Thoracic aorta (tissue), 2 donors: ENCODE results near the gene GOLGA8J. TPM values are rescaled to one million over a fixed set of nuclear protein-coding genes. Genes with fewer than 3 reads are reported as not detected.
"Not testable (repeated sequence)": the region's sequence is repeated elsewhere in the genome, so short reads cannot be mapped to it uniquely, and the experiment has no call there.

Experiments
- ATAC-seq: fragments of 150-250 bp; one replicate; pipeline ENCODE4 v1.8.0; 2017; ENCODE audit warnings: low read depth; ENCODE audit not compliant: insufficient number of reproducible peaks, low FRiP score
- DNase-seq: peaks from one replicate; pipeline ENCODE4 v3.0.0-alpha.2; 2020; ENCODE audit warnings: low spot score
- H3K27ac ChIP-seq, 2 donors: fragments of 200-600 bp; sonication (generic); 1 replicate in 1 of 2; 2 replicates in 1 of 2; pipeline ENCODE4 v1.5.1; 2016; ENCODE audit warnings: mild to moderate bottlenecking in 2 of 2, moderate library complexity in 2 of 2
- H3K27me3 ChIP-seq: fragments of 200-600 bp; sonication (generic); replicated peaks from 2 replicates; pipeline ENCODE4 v1.6.0; 2016; ENCODE audit warnings: mild to moderate bottlenecking; ENCODE audit not compliant: insufficient read depth
- H3K36me3 ChIP-seq: fragments of 200-600 bp; sonication (generic); one replicate; pipeline ENCODE4 v1.5.1; 2016
- H3K4me1 ChIP-seq, 2 donors: fragments of 200-600 bp; sonication (generic); 1 replicate in 1 of 2; 2 replicates in 1 of 2; pipeline versions ENCODE4 v1.5.1 to v1.6.0; 2016; ENCODE audit warnings: low read depth in 2 of 2, mild to moderate bottlenecking in 1 of 2; ENCODE audit not compliant: control insufficient read depth in 1 of 2
- H3K4me3 ChIP-seq: fragments of 200-600 bp; sonication (generic); 2 replicates; pipeline ENCODE4 v1.5.1; 2016; ENCODE audit warnings: mild to moderate bottlenecking
- H3K9me3 ChIP-seq: fragments of 200-600 bp; sonication (generic); 2 replicates; pipeline ENCODE4 v1.5.1; 2016
- total RNA-seq, 2 donors: library from RNA; depleted of rRNA; stranded (reverse); fragments of >200 nt; gene quantifications; one replicate each; pipeline versions ENCODE4 v1.1.0 to v1.2.3, GENCODE V29; 2016
- TF ChIP-seq, protein P1 (sequence below): fragments of 200-600 bp; sonication (generic); IDR thresholded peaks from one replicate; pipeline ENCODE4 v1.5.1; 2019; ENCODE audit warnings: antibody characterized with exemption

GOLGA8J gene, protein sequence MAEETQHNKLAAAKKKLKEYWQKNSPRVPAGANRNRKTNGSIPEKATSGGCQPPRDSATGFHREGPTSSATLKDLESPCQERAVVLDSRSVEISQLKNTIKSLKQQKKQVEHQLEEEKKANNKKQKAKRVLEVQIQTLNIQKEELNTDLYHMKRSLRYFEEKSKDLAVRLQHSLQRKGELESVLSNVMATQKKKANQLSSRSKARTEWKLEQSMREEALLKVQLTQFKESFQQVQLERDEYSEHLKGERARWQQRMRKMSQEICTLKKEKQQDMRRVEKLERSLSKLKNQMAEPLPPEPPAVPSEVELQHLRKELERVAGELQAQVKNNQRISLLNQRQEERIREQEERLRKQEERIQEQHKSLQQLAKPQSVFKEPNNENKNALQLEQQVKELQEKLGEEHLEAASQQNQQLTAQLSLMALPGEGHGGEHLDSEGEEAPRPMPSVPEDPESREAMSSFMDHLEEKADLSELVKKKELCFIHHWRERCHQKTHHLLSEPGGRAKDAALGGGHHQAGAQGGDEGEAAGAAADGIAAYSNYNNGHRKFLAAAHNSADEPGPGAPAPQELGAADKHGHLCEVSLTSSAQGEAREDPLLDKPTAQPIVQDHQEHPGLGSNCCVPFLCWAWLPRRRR
- 1 to 10 TPM in 1 of 2 donors, under 1 TPM in 1; 0.81 to 1.2 TPM for total RNA-seq

DNA sequence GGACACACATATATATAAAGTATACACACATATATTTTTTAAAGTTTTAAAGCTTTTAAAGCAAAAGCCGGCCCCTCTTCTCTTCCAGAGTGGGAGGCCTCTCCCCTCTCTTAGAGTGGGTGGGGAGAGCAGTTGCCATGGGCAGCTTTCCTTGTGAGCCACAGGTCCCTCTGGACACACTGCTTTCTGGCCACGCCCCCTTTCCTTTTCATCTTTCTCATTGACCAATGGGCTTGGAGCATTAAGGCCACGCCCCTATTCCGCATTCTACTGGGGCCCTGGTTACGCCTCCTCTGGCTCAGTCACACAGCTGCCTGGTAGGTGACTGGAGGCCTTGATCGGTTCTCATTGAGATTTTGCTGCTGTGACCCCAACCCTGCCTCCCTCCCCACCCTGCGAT lies at the start of gene GOLGA8J:
GOLGA8J (plus strand) TSS at position 301 of the 400 bp plus-strand sequence; CDS start at position 399, 98 bp downstream.
- ATAC-seq, H3K4me1 ChIP-seq, H3K9me3 ChIP-seq: not testable (repeated sequence)

DNA sequence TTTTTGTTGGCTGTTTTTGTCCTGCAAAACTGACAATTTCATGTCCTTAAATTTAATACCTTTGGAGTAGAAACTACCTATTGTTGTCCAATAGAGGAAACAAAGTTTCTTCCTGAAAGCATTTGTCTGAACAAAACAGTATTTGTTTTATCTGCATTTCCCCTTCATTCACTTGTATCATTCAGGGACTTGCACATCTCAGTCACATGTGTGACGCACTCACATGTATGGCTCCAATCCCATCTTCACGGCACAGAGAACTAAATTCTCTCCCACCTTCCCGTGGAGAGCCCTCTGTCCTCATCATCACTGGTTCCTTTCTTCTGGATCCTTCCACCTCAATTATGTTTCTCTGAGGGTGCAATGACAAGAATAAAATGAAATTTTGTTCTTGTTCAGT lies 49.5 kb upstream of the GOLGA8J start:
- H3K27me3 ChIP-seq: no peaks in the 10 kb centered on the region
- H3K9me3 ChIP-seq: no peaks in the 10 kb centered on the region
- DNase-seq (no peak), ATAC-seq (no peak)
- no peaks in the 10 kb centered on the region for H3K36me3 ChIP-seq
- H3K27ac ChIP-seq: no peak overlapping the region
- no peaks in the 10 kb centered on the region for H3K4me1 ChIP-seq
- TF ChIP-seq, protein P1, sequence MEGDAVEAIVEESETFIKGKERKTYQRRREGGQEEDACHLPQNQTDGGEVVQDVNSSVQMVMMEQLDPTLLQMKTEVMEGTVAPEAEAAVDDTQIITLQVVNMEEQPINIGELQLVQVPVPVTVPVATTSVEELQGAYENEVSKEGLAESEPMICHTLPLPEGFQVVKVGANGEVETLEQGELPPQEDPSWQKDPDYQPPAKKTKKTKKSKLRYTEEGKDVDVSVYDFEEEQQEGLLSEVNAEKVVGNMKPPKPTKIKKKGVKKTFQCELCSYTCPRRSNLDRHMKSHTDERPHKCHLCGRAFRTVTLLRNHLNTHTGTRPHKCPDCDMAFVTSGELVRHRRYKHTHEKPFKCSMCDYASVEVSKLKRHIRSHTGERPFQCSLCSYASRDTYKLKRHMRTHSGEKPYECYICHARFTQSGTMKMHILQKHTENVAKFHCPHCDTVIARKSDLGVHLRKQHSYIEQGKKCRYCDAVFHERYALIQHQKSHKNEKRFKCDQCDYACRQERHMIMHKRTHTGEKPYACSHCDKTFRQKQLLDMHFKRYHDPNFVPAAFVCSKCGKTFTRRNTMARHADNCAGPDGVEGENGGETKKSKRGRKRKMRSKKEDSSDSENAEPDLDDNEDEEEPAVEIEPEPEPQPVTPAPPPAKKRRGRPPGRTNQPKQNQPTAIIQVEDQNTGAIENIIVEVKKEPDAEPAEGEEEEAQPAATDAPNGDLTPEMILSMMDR: no peak
- no peak overlapping the region for H3K4me3 ChIP-seq

More for the DNA sequence above, at the start of gene GOLGA8J:
- H3K27me3 ChIP-seq, DNase-seq, H3K36me3 ChIP-seq, H3K27ac ChIP-seq, H3K4me3 ChIP-seq: not testable (repeated sequence)

DNA sequence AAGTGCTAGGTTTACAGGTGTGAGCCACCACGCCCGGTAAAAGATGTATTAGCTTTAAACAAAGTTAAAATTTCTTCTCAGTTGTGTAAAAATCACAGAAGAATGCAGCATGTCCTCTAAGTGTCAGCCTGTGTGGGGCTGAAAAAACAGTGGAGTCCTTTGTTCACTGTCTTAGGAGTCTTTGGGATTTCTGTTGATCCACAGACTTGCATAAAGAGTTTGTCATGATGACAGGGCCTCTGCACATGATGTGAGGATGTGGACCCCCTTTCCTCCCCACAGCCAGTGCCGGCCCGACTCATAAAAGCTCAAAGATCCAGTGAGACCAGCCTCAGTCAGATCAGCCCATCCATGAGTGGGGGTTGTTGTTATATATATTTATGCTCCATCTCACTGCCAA lies 49.0 kb upstream of the GOLGA8J start:
- H3K4me3 ChIP-seq: no peak overlapping the region
- no peaks in the 10 kb centered on the region for H3K27me3 ChIP-seq
- DNase-seq (no peak), ATAC-seq (no peak)
- TF ChIP-seq, protein P1: no peak
- H3K4me1 ChIP-seq: peaks cover 0 to 2% of the 10 kb centered on the region in 2 donors
- no peak overlapping the region for H3K27ac ChIP-seq
- H3K36me3 ChIP-seq: no peaks in the 10 kb centered on the region
- no peaks in the 10 kb centered on the region for H3K9me3 ChIP-seq

DNA sequence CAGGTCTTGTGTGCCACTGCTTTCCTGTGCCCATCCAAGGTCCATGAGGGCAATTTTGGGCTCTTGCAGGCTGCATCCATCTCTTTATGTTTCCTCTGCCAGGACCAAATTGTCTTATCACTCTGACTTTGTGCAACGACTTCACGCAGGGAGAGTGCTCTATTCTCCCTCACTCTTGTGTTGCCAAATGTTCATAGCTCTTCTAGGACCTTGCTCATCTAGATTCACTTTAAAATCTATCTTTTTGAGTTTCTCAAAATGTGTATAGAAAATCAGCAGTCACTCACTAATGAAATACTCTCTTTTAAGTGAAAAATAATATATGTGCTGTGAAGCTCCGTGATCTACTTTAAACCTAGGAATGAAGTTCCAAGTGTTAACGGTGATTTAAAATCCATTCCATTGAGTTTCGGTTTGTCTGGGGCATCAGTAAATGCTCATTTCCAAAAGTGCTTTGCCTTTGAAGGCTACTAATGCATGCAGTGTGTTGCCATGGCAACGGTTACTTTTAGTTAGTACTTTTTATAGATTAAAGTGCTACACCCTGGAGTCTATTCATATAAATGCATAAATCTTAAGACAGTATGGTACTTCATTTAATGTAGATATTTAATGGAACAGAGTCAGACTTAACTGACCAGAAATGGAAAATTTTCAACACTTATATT lies 46.6 kb upstream of the GOLGA8J start:
- Histone ChIP-seq H3K27ac (no peak overlapping the region), H3K27me3 (no peaks in the 10 kb centered on the region), H3K4me3 (no peak overlapping the region), H3K4me1 (peaks cover 0 to 7% of the 10 kb centered on the region in 2 donors), H3K36me3 (no peaks in the 10 kb centered on the region), H3K9me3 (no peaks in the 10 kb centered on the region)
- TF ChIP-seq, protein P1: no peak
- DNase-seq (no peak), ATAC-seq (no peak)

DNA sequence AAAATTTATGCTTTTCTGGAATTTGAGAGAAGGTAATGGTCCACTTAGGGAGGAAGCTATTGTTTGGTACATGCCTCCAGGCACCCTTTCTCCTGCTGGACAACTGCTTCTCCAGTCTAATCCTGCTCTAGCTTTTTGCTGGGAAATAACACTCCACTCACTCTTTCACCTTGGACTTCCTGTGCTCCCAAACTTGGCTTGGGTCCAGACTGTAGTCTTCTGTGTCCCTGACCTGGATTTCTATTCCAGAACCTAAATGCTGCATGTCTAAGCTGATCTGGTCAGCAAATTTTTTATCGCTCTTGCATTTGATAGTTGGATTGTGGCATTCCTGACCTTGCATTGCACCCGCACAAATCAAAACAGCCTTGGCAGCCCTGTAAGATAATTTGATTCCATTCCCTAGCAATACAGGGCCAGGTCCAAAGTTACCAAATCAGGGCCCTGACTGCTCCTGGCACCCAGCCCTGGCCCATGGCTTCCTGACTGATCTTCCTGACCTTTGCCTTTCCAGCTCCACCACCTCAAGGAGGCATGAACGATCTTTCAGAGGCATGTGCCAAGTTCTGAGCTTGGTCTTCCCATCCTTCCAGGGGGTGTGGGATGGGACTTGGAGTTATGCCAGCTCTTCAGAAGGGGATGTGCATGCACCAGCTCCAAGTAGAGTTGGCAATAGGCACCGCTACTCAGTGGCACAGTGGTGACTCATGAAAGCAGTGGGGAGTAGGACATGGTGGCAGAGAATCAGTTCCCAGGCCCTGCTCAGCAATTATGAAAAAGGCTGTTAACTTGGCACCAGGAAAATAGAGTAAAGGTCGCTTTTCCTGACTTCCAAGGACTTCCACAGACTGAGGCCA lies 43.9 kb upstream of the GOLGA8J start:
- DNase-seq (no peak), ATAC-seq (no peak)
- H3K9me3 ChIP-seq: no peaks in the 10 kb centered on the region
- TF ChIP-seq, protein P1: no peak
- H3K4me1 ChIP-seq: peaks cover 0 to 7% of the 10 kb centered on the region in 2 donors
- H3K27me3 ChIP-seq: no peaks in the 10 kb centered on the region
- H3K4me3 ChIP-seq: no peak overlapping the region
- H3K36me3 ChIP-seq: no peaks in the 10 kb centered on the region
- no peak overlapping the region for H3K27ac ChIP-seq
